Progenitor cell of endocrine pancreas (in vitro differentiated cells): Measurements from ENCODE around the gene TGM6. TPM values are rescaled to one million over a fixed set of nuclear protein-coding genes. Genes with fewer than 3 reads are reported as not detected.

Experiments
- DNase-seq: peaks from one replicate; pipeline ENCODE4 v3.0.0; 2021; ENCODE audit warnings: low spot score; ENCODE audit not compliant: unreplicated experiment
- H3K27ac Mint-ChIP-seq: 2 replicates; pipeline ENCODE4 v1.8.0; 2021; ENCODE audit warnings: mild to moderate bottlenecking, moderate library complexity, mixed read lengths
- H3K27me3 Mint-ChIP-seq: 2 replicates; pipeline ENCODE4 v1.8.0; 2021; ENCODE audit warnings: mixed read lengths
- H3K36me3 Mint-ChIP-seq: 2 replicates; pipeline ENCODE4 v1.8.0; 2022; ENCODE audit warnings: mixed read lengths; ENCODE audit not compliant: insufficient read depth
- H3K4me1 Mint-ChIP-seq: 2 replicates; pipeline ENCODE4 v1.8.0; 2021; ENCODE audit warnings: low read depth, mixed read lengths
- H3K4me3 Mint-ChIP-seq: 2 replicates; pipeline ENCODE4 v1.8.0; 2021; ENCODE audit warnings: low read depth, mild to moderate bottlenecking, moderate library complexity, mixed read lengths
- H3K9me3 Mint-ChIP-seq: 2 replicates; pipeline ENCODE4 v1.8.0; 2021; ENCODE audit warnings: low read depth, mixed read lengths
- CTCF ChIP-seq: fragments of 200-600 bp; sonication (generic); IDR thresholded peaks from one replicate; pipeline ENCODE4 v1.5.0; 2021; ENCODE audit warnings: antibody characterized with exemption, mild to moderate bottlenecking; ENCODE audit not compliant: unreplicated experiment
- total RNA-seq: library from RNA; stranded (reverse); gene quantifications from 2 replicates; pipeline ENCODE4 v1.2.1, GENCODE V29; 2021

The TGM6 gene
- total RNA-seq, 1 donor from 2014 or later, result not detected

GRCh38 chr20:2480381-2480780, 99.7 kb downstream of the TGM6 start:
- DNase-seq, result no peak
- H3K9me3 Mint-ChIP-seq, result no peaks in the 10 kb centered on the region

More at GRCh38 chr20:2480381-2480780, 99.7 kb downstream of the TGM6 start:
- H3K27ac Mint-ChIP-seq, result no peak overlapping the region
- H3K4me3 Mint-ChIP-seq, result no peak overlapping the region
- H3K4me1 Mint-ChIP-seq, result peaks cover 3% of the 10 kb centered on the region
- no peaks in the 10 kb centered on the region for H3K27me3 Mint-ChIP-seq
- H3K36me3 Mint-ChIP-seq, result peaks cover 21% of the 10 kb centered on the region
- no peak for TF ChIP-seq CTCF

Other genes with a start within 250 kb of the TGM6 start
- 0.22 and 0.44 TPM in 2 replicates for gene TGM3, start 84.9 kb upstream of the TGM6 start, total RNA-seq
- 169 and 180 TPM in 2 replicates for gene SNRPB, start 89.9 kb downstream of the TGM6 start, total RNA-seq
- 13.1 and 14.4 TPM in 2 replicates for gene ZNF343, start 128.0 kb downstream of the TGM6 start, total RNA-seq
- not detected in 2 replicates for gene TMC2, start 155.7 kb downstream of the TGM6 start, total RNA-seq